Coronary artery (tissue), 2 donors: Measurements from ENCODE around the gene DSCAML1.

ENCODE experiments used
- DNase-seq: peaks from one replicate; pipeline ENCODE4 v3.0.0-alpha.2; 2017; ENCODE audit warnings: low spot score
- H3K27ac ChIP-seq, 2 donors: fragments of 200-600 bp; sonication (generic); one replicate each; pipeline ENCODE4 v1.5.1; 2016 to 2019
- H3K4me3 ChIP-seq: fragments of 200-600 bp; sonication (generic); 2 replicates; pipeline ENCODE4 v1.5.1; 2016; ENCODE audit warnings: mild to moderate bottlenecking, moderate library complexity
- CTCF ChIP-seq: fragments of 200-600 bp; sonication (generic); IDR thresholded peaks from one replicate; pipeline ENCODE4 v1.5.1; 2019; ENCODE audit warnings: antibody characterized with exemption

DSCAML1 gene

GRCh38 chr11:117633186-117633754 lies 163.7 kb downstream of the DSCAML1 start:
- DNase-seq: no peak
- TF ChIP-seq CTCF: no peak

GRCh38 chr11:117632306-117632705 lies 164.7 kb downstream of the DSCAML1 start:
- Histone ChIP-seq H3K27ac (no peak overlapping the region), H3K4me3 (no peak overlapping the region)
- no peak for DNase-seq
- TF ChIP-seq CTCF: no peak

More at GRCh38 chr11:117633186-117633754, 163.7 kb downstream of the DSCAML1 start:
- Histone ChIP-seq H3K4me3 (no peak overlapping the region), H3K27ac (no peak overlapping the region)

- Histone ChIP-seq H3K4me3 (no peak overlapping the region), H3K27ac (no peak overlapping the region)
- no peak for DNase-seq
- TF ChIP-seq CTCF: no peak
Measured at GRCh38 chr11:117631336-117632140, 165.5 kb downstream of the DSCAML1 start.

GRCh38 chr11:117629891-117630538 lies 167.0 kb downstream of the DSCAML1 start:
- TF ChIP-seq CTCF: no peak
- H3K27ac ChIP-seq: no peak overlapping the region
- DNase-seq: no peak
- H3K4me3 ChIP-seq: no peak overlapping the region

- no peak overlapping the region for H3K4me3 ChIP-seq
- H3K27ac ChIP-seq: no peak overlapping the region
- TF ChIP-seq CTCF: no peak
- no peak for DNase-seq
Measured at GRCh38 chr11:117629146-117629545, 167.9 kb downstream of the DSCAML1 start.

- Histone ChIP-seq H3K27ac (no peak overlapping the region), H3K4me3 (no peak overlapping the region)
- DNase-seq: no peak
- no peak for TF ChIP-seq CTCF
Measured at GRCh38 chr11:117627259-117627658, 169.8 kb downstream of the DSCAML1 start.
